ENCODE results near the gene SP9. TPM values are rescaled to one million over a fixed set of nuclear protein-coding genes. Genes with fewer than 3 reads are reported as not detected.

Gene SP9
- polyA plus RNA-seq, 2 of the 4 experiments (the other 2 are of a cell fraction) = 3.3 to 3.8 TPM

DNA sequence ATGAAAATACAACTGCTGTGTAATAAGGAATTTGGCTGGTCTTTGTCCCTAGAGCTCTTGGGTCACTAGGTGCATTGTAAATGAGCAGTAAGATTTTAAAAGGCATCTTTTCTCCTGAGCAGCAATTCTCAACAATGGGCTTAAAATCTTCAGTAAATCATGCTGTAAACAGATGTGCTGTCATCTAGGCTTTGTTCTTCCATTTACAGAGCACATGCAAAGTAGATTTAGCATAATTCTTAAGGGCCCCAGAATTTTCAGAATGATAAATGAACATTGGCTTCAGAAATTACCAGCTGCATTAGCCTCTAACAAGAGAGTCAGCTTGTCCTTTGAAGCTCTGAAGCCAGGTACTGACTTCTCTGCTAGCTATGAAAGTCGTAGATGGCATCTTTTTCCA is 33.9 kb downstream of the SP9 start:
- CTCF ChIA-PET = interaction anchor here (0.6 to 1.0 kb wide), 3 partner anchors 15 to 337 kb away, joined by 3 read pairs; no protein-coding TSS in a partner anchor
- DNase-seq (ENCODE audit: low read depth in 1 of 2, low spot score in 1 of 2) (no peak), ATAC-seq (no peak), FAIRE-seq (no peak)
- H3K4me2 ChIP-seq = no peak overlapping the region
- no peak overlapping the region for H3K27ac ChIP-seq
- POLR2A ChIA-PET = no interaction called here
- no peak for TF ChIP-seq MAZ (IDR thresholded peaks at IDR 0.05; ENCODE audit: borderline replicate concordance, low read depth, low read length)
- TF ChIP-seq KDM5A (IDR thresholded peaks at IDR 0.05) = no peak
- no peak for TF ChIP-seq JUN (IDR thresholded peaks at IDR 0.05)
- no peak for TF ChIP-seq CBX2 (IDR thresholded peaks at IDR 0.05; ENCODE audit: borderline replicate concordance, low read depth)
- no peak for TF ChIP-seq ESRRA (IDR thresholded peaks at IDR 0.05; ENCODE audit: borderline replicate concordance, low read length)
- no peak for TF ChIP-seq POLR2AphosphoS2 (conservative IDR thresholded peaks at IDR 0.05; ENCODE audit: low read length)
- TF ChIP-seq CEBPB (IDR thresholded peaks at IDR 0.05) = no peak
- no peak for TF ChIP-seq TFCP2L1 (CRISPR knock-in tag; IDR thresholded peaks at IDR 0.05)
- TF ChIP-seq RFX5 (IDR thresholded peaks at IDR 0.05) = no peak
- no peak for TF ChIP-seq EHF (CRISPR knock-in tag; IDR thresholded peaks at IDR 0.05)
- TF ChIP-seq, protein P1, sequence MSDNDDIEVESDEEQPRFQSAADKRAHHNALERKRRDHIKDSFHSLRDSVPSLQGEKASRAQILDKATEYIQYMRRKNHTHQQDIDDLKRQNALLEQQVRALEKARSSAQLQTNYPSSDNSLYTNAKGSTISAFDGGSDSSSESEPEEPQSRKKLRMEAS (IDR thresholded peaks at IDR 0.05) = no peak
- no peak overlapping the region for H3K4me3 ChIP-seq
- H3K4me1 ChIP-seq = no peaks in the 10 kb centered on the region
- WGBS (ENCODE audit: missing lambda C conversion rate) = 81% methylated on average over 1 of the region's 1 CpG
- H3K9me3 ChIP-seq = 0 out of 3 replicates have a peak, but pooled peaks cover 8% of the 10 kb centered on the region

DNA sequence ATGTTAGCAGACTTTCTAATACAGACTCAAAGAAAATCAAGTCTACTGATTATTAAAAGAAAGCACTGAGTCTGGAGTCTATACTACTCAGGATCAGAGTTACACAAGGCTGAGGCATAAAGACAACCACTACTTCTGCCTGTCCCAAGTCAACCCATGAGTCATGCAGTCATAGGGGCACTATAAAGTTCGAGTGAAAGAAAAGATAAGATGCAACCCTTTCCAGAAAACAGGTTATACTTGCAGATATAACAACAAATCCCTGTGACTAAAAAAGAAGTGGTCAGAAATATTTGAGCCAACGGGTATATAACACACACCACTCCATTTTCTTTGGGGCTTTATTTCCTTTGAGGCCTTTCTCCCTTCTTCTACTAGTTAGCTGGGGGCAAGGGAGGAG is 42.2 kb downstream of the SP9 start:
- no peak for FAIRE-seq
- ChIA-PET CTCF (interaction anchor here (0.6 to 1.1 kb wide), 3 partner anchors 14 to 29 kb away, joined by 3 to 4 read pairs (median 3); no protein-coding TSS in a partner anchor), POLR2A (no interaction called here)
- H3K4me2 ChIP-seq = no peak overlapping the region
- 62% methylated on average over 2 of the region's 2 CpGs for WGBS (ENCODE audit: missing lambda C conversion rate)
- H3K9me3 ChIP-seq = no peaks in the 10 kb centered on the region
- TF ChIP-seq ZNF302 (CRISPR knock-in tag; IDR thresholded peaks at IDR 0.05) (no peak), GATA3 (IDR thresholded peaks at IDR 0.05; ENCODE audit: borderline replicate concordance) (no peak)
- TF ChIP-seq, protein P2, sequence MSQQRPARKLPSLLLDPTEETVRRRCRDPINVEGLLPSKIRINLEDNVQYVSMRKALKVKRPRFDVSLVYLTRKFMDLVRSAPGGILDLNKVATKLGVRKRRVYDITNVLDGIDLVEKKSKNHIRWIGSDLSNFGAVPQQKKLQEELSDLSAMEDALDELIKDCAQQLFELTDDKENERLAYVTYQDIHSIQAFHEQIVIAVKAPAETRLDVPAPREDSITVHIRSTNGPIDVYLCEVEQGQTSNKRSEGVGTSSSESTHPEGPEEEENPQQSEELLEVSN (IDR thresholded peaks at IDR 0.05; ENCODE audit: borderline replicate concordance, low read depth) = no peak
- TF ChIP-seq, protein P3, sequence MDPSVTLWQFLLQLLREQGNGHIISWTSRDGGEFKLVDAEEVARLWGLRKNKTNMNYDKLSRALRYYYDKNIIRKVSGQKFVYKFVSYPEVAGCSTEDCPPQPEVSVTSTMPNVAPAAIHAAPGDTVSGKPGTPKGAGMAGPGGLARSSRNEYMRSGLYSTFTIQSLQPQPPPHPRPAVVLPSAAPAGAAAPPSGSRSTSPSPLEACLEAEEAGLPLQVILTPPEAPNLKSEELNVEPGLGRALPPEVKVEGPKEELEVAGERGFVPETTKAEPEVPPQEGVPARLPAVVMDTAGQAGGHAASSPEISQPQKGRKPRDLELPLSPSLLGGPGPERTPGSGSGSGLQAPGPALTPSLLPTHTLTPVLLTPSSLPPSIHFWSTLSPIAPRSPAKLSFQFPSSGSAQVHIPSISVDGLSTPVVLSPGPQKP (IDR thresholded peaks at IDR 0.05; ENCODE audit: low read depth, low read length) = no peak
- no peak overlapping the region for H3K27ac ChIP-seq
- H3K4me3 ChIP-seq = no peak overlapping the region
- DNase-seq (ENCODE audit: low read depth in 1 of 2, low spot score in 1 of 2) = no peak
- ATAC-seq = no peak
- no peaks in the 10 kb centered on the region for H3K4me1 ChIP-seq

DNA sequence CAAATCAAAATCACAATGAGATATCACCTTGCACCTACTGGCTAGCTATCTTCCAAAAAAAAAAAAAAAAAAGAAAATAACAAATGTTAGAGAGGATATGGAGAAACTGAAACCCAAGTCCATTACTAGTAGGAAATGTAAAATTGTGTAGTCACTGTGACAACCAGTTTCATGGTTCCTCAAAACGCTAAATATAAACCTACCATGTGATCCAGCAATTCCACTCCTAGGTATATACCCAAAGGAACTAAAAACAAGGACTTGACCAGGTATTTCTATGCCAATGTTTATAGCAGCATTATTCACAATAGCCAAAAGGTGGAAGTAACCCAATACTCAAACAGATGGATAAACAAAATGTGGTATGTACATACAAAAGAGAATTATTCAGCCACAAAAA is 49.0 kb downstream of the SP9 start:
- ATAC-seq (no peak), DNase-seq (ENCODE audit: low read depth in 1 of 2, low spot score in 1 of 2) (no peak), FAIRE-seq (no peak)
- Histone ChIP-seq H3K4me2 (no peak overlapping the region), H3K4me1 (no peaks in the 10 kb centered on the region), H3K9me3 (no peaks in the 10 kb centered on the region), H3K27ac (no peak overlapping the region), H3K4me3 (no peak overlapping the region)
- POLR2A ChIA-PET = interaction anchor here (0.6 to 0.7 kb wide), 3 partner anchors 12 to 54 kb away, joined by 3 read pairs; no protein-coding TSS in a partner anchor
- CTCF ChIA-PET = interaction anchor here (0.5 kb wide), 1 partner anchor 15 kb away, joined by 3 read pairs; no protein-coding TSS in a partner anchor
- TF ChIP-seq HOXB13 (CRISPR knock-in tag; IDR thresholded peaks at IDR 0.05; ENCODE audit: low read depth) = no peak
- no peak for TF ChIP-seq NPAS2 (CRISPR knock-in tag; IDR thresholded peaks at IDR 0.05; ENCODE audit: borderline replicate concordance)
- TF ChIP-seq HOXB5 (CRISPR knock-in tag; IDR thresholded peaks at IDR 0.05) = no peak
- TF ChIP-seq, protein P4, sequence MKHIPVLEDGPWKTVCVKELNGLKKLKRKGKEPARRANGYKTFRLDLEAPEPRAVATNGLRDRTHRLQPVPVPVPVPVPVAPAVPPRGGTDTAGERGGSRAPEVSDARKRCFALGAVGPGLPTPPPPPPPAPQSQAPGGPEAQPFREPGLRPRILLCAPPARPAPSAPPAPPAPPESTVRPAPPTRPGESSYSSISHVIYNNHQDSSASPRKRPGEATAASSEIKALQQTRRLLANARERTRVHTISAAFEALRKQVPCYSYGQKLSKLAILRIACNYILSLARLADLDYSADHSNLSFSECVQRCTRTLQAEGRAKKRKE (CRISPR knock-in tag; IDR thresholded peaks at IDR 0.05; ENCODE audit: low read depth) = no peak
- TF ChIP-seq CEBPB (IDR thresholded peaks at IDR 0.05) = no peak
- TF ChIP-seq MAZ (IDR thresholded peaks at IDR 0.05; ENCODE audit: borderline replicate concordance, low read depth, low read length) = no peak
- no peak for TF ChIP-seq TFCP2L1 (CRISPR knock-in tag; IDR thresholded peaks at IDR 0.05)
- no peak for TF ChIP-seq EHF (CRISPR knock-in tag; IDR thresholded peaks at IDR 0.05)
- TF ChIP-seq, protein P1 (IDR thresholded peaks at IDR 0.05) = no peak
- TF ChIP-seq HOXA7 (CRISPR knock-in tag; IDR thresholded peaks at IDR 0.05) = no peak
- 66% methylated on average over 1 of the region's 1 CpG for WGBS (ENCODE audit: missing lambda C conversion rate)
